ENCODE measurements around the gene NNT.
"Not testable (repeated sequence)": the region's sequence is repeated elsewhere in the genome, so short reads cannot be mapped to it uniquely, and the experiment has no call there.

- not testable (repeated sequence) for TF ChIP-seq POLR2AphosphoS5 (IDR thresholded peaks at IDR 0.05; ENCODE audit: low read depth, low read length); POLR2A (IDR thresholded peaks at IDR 0.05; ENCODE audit: low read depth, low read length); TAF1 (IDR thresholded peaks at IDR 0.05; ENCODE audit: borderline replicate concordance, low read depth, low read length)
Measured at GRCh38 chr5:43745923-43746548, 143.1 kb downstream of the NNT start.
